Measurements from ENCODE around the gene CGN. TPM values are rescaled to one million over a fixed set of nuclear protein-coding genes. Genes with fewer than 3 reads are reported as not detected.
A peak's percentile ranks its signal among the peaks of the same experiment; 100 is the strongest.

CGN gene
- total and polyA plus RNA-seq, 2 experiments from 2014 or later = 11.8 to 37.0 TPM

DNA sequence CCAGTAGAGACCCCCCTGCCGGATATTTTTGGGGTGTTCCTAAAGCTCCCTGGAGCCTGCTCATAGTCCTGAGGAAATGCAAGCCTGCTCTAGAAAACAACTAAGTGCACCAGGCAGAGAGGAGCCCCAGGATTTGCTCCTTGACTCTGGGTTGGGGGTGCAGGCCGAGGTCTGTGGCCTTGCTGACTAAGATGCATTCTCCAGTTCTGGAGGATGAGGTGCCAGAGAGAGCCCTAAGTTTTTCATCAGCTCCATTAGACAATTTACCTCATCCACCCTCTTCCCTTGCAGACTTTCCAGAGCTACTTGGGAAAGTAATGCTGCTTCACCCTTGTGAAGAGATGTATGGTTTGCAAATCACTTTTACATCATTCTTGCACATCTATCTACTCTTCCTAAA is 38.0 kb downstream of the CGN start:
- Histone ChIP-seq H3K27me3 (ENCODE audit: insufficient read depth) (no peaks in the 10 kb centered on the region), H2AFZ (no peak overlapping the region), H3K36me3 (ENCODE audit: insufficient read depth) (no peaks in the 10 kb centered on the region), H3K4me3 (no peak overlapping the region), H3K9me2 (ENCODE audit: insufficient read depth) (no peaks in the 10 kb centered on the region), H3K79me2 (replicated peaks; ENCODE audit: insufficient read depth) (peaks cover 68% of the 10 kb centered on the region), H3K4me1 (ENCODE audit: insufficient read depth) (peaks cover 9% of the 10 kb centered on the region), H3K27ac (ENCODE audit: low read depth) (0 out of 2 replicates have a peak overlapping the region, but pooled peaks have one; percentile 24), H4K20me1 (replicated peaks; ENCODE audit: insufficient read depth) (peaks cover 11% of the 10 kb centered on the region; the same call in 1 of the 2 replicates), H3F3A (replicated peaks; ENCODE audit: low read depth) (no peaks in the 10 kb centered on the region), H3K4me2 (no peak overlapping the region)
- ATAC-seq (no peak), DNase-seq (ENCODE audit: low spot score) (no peak)
- Mint-ChIP-seq H3K36me3 (ENCODE audit: low read depth) (no peaks in the 10 kb centered on the region; the same call in 2 of the 3 replicates), H3K27me3 (ENCODE audit: insufficient read depth, low read depth, poor library complexity) (peaks cover 4% of the 10 kb centered on the region), H3K4me3 (no peak overlapping the region), H3K4me1 (peaks cover 24% of the 10 kb centered on the region), H3K27ac (no peak overlapping the region), H3K9me3 (no peaks in the 10 kb centered on the region)
- no peak for TF ChIP-seq EZH2phosphoT487 (IDR thresholded peaks at IDR 0.05; ENCODE audit: unreplicated experiment)

DNA sequence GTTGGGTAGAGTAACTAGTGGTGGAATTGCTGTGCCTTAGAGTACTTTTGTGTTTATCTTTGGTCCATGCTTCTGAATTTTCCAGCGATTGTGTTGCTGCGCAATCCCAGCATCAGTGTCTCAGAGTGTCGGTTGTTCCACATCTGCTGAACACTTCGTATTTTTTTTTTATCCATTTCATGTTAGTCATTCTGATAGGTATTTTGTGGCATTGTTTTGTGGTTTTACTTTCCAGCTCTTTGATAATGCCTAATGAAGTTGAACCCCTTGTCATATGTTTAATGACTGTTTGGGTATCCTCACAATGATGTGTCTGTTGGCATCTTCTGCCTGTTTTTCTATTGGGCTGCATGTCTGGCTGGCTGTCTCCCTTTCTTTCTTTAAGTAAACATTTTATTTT is 42.5 kb downstream of the CGN start:
- peaks cover 64% of the 10 kb centered on the region for H3K79me2 ChIP-seq (replicated peaks; ENCODE audit: insufficient read depth)
- DNase-seq (ENCODE audit: low spot score) = no peak
- no peaks in the 10 kb centered on the region for H3K27me3 ChIP-seq (ENCODE audit: insufficient read depth)
- H3K36me3 ChIP-seq (ENCODE audit: insufficient read depth) = no peaks in the 10 kb centered on the region
- Mint-ChIP-seq H3K27ac (no peak overlapping the region), H3K9me3 (no peaks in the 10 kb centered on the region), H3K36me3 (ENCODE audit: low read depth) (no peaks in the 10 kb centered on the region), H3K4me1 (peaks cover 10% of the 10 kb centered on the region), H3K4me3 (no peak overlapping the region), H3K27me3 (ENCODE audit: insufficient read depth, low read depth, poor library complexity) (peaks cover 6% of the 10 kb centered on the region)
- ATAC-seq = no peak
- H3K4me2 ChIP-seq = no peak overlapping the region
- no peaks in the 10 kb centered on the region for H3K9me2 ChIP-seq (ENCODE audit: insufficient read depth)
- H3F3A ChIP-seq (replicated peaks; ENCODE audit: low read depth) = no peaks in the 10 kb centered on the region
- H4K20me1 ChIP-seq (replicated peaks; ENCODE audit: insufficient read depth) = peaks cover 11% of the 10 kb centered on the region; the same call in 1 of the 2 replicates
- H2AFZ ChIP-seq = no peak overlapping the region
- H3K27ac ChIP-seq (ENCODE audit: low read depth) = no peak overlapping the region
- no peaks in the 10 kb centered on the region; the same call in 1 of the 2 replicates for H3K4me1 ChIP-seq (ENCODE audit: insufficient read depth)
- no peak overlapping the region for H3K4me3 ChIP-seq
- TF ChIP-seq POLR2AphosphoS5 (IDR thresholded peaks at IDR 0.05; ENCODE audit: low read depth) (no peak), EZH2phosphoT487 (IDR thresholded peaks at IDR 0.05; ENCODE audit: unreplicated experiment) (no peak), ZNF331 (CRISPR knock-in tag; IDR thresholded peaks at IDR 0.05; ENCODE audit: low read depth) (no peak), JUNB (IDR thresholded peaks at IDR 0.05; ENCODE audit: unreplicated experiment) (no peak), CREB1 (CRISPR knock-in tag; IDR thresholded peaks at IDR 0.05; ENCODE audit: low read depth) (no peak), STAT1 (IDR thresholded peaks at IDR 0.05; ENCODE audit: unreplicated experiment) (no peak), NANOG (IDR thresholded peaks at IDR 0.05; ENCODE audit: borderline replicate concordance) (no peak), ZNF114 (CRISPR knock-in tag; IDR thresholded peaks at IDR 0.05) (no peak)
- TF ChIP-seq, protein P1, sequence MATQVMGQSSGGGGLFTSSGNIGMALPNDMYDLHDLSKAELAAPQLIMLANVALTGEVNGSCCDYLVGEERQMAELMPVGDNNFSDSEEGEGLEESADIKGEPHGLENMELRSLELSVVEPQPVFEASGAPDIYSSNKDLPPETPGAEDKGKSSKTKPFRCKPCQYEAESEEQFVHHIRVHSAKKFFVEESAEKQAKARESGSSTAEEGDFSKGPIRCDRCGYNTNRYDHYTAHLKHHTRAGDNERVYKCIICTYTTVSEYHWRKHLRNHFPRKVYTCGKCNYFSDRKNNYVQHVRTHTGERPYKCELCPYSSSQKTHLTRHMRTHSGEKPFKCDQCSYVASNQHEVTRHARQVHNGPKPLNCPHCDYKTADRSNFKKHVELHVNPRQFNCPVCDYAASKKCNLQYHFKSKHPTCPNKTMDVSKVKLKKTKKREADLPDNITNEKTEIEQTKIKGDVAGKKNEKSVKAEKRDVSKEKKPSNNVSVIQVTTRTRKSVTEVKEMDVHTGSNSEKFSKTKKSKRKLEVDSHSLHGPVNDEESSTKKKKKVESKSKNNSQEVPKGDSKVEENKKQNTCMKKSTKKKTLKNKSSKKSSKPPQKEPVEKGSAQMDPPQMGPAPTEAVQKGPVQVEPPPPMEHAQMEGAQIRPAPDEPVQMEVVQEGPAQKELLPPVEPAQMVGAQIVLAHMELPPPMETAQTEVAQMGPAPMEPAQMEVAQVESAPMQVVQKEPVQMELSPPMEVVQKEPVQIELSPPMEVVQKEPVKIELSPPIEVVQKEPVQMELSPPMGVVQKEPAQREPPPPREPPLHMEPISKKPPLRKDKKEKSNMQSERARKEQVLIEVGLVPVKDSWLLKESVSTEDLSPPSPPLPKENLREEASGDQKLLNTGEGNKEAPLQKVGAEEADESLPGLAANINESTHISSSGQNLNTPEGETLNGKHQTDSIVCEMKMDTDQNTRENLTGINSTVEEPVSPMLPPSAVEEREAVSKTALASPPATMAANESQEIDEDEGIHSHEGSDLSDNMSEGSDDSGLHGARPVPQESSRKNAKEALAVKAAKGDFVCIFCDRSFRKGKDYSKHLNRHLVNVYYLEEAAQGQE (IDR thresholded peaks at IDR 0.05; ENCODE audit: unreplicated experiment) = no peak
- TF ChIP-seq, protein P2, sequence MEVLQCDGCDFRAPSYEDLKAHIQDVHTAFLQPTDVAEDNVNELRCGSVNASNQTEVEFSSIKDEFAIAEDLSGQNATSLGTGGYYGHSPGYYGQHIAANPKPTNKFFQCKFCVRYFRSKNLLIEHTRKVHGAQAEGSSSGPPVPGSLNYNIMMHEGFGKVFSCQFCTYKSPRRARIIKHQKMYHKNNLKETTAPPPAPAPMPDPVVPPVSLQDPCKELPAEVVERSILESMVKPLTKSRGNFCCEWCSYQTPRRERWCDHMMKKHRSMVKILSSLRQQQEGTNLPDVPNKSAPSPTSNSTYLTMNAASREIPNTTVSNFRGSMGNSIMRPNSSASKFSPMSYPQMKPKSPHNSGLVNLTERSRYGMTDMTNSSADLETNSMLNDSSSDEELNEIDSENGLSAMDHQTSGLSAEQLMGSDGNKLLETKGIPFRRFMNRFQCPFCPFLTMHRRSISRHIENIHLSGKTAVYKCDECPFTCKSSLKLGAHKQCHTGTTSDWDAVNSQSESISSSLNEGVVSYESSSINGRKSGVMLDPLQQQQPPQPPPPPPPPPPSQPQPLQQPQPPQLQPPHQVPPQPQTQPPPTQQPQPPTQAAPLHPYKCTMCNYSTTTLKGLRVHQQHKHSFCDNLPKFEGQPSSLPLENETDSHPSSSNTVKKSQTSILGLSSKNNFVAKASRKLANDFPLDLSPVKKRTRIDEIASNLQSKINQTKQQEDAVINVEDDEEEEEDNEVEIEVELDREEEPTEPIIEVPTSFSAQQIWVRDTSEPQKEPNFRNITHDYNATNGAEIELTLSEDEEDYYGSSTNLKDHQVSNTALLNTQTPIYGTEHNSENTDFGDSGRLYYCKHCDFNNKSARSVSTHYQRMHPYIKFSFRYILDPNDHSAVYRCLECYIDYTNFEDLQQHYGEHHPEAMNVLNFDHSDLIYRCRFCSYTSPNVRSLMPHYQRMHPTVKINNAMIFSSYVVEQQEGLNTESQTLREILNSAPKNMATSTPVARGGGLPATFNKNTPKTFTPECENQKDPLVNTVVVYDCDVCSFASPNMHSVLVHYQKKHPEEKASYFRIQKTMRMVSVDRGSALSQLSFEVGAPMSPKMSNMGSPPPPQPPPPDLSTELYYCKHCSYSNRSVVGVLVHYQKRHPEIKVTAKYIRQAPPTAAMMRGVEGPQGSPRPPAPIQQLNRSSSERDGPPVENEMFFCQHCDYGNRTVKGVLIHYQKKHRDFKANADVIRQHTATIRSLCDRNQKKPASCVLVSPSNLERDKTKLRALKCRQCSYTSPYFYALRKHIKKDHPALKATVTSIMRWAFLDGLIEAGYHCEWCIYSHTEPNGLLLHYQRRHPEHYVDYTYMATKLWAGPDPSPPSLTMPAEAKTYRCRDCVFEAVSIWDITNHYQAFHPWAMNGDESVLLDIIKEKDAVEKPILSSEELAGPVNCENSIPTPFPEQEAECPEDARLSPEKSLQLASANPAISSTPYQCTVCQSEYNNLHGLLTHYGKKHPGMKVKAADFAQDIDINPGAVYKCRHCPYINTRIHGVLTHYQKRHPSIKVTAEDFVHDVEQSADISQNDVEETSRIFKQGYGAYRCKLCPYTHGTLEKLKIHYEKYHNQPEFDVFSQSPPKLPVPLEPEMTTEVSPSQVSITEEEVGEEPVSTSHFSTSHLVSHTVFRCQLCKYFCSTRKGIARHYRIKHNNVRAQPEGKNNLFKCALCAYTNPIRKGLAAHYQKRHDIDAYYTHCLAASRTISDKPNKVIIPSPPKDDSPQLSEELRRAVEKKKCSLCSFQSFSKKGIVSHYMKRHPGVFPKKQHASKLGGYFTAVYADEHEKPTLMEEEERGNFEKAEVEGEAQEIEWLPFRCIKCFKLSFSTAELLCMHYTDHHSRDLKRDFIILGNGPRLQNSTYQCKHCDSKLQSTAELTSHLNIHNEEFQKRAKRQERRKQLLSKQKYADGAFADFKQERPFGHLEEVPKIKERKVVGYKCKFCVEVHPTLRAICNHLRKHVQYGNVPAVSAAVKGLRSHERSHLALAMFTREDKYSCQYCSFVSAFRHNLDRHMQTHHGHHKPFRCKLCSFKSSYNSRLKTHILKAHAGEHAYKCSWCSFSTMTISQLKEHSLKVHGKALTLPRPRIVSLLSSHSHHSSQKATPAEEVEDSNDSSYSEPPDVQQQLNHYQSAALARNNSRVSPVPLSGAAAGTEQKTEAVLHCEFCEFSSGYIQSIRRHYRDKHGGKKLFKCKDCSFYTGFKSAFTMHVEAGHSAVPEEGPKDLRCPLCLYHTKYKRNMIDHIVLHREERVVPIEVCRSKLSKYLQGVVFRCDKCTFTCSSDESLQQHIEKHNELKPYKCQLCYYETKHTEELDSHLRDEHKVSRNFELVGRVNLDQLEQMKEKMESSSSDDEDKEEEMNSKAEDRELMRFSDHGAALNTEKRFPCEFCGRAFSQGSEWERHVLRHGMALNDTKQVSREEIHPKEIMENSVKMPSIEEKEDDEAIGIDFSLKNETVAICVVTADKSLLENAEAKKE (CRISPR knock-in tag; IDR thresholded peaks at IDR 0.05) = no peak
- TF ChIP-seq, protein P3, sequence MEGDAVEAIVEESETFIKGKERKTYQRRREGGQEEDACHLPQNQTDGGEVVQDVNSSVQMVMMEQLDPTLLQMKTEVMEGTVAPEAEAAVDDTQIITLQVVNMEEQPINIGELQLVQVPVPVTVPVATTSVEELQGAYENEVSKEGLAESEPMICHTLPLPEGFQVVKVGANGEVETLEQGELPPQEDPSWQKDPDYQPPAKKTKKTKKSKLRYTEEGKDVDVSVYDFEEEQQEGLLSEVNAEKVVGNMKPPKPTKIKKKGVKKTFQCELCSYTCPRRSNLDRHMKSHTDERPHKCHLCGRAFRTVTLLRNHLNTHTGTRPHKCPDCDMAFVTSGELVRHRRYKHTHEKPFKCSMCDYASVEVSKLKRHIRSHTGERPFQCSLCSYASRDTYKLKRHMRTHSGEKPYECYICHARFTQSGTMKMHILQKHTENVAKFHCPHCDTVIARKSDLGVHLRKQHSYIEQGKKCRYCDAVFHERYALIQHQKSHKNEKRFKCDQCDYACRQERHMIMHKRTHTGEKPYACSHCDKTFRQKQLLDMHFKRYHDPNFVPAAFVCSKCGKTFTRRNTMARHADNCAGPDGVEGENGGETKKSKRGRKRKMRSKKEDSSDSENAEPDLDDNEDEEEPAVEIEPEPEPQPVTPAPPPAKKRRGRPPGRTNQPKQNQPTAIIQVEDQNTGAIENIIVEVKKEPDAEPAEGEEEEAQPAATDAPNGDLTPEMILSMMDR (conservative IDR thresholded peaks at IDR 0.05; ENCODE audit: low read depth in 2 of 2) = no peak

Data from GM23338 (cell line).